CD4-positive, alpha-beta T cell (primary cell): ENCODE measurements around the gene GPC6. TPM values are rescaled to one million over a fixed set of nuclear protein-coding genes. Genes with fewer than 3 reads are reported as not detected.

Experiments
- ATAC-seq: fragments of 200-7000 bp; cut with Tn5 transposase; one replicate; pipeline ENCODE4 v1.10.0; 2022; ENCODE audit warnings: mild to moderate bottlenecking; ENCODE audit not compliant: poor library complexity
- CTCF ChIA-PET: fragments of 350-600 bp; sonication (Branson Sonifier 250); formaldehyde crosslinking; loops from one replicate; lab custom pipeline; 2021; ENCODE audit warnings: antibody characterized with exemption, inconsistent platforms; lab: Charles Lee
- POLR2A ChIA-PET: fragments of 350-600 bp; sonication (Branson Sonifier 250); formaldehyde crosslinking; loops from one replicate; lab custom pipeline; 2021; ENCODE audit warnings: antibody characterized with exemption, inconsistent platforms; lab: Charles Lee
- DNase-seq, 14 experiments: peaks; one replicate each; pipeline ENCODE4 v3.0.0-alpha.2; 2013 to 2020; ENCODE audit warnings: mixed read lengths in 2 of 14
- H3K27ac ChIP-seq, 2 donors: one replicate each; pipeline versions ENCODE4 v1.5.1 to v1.7.0; 2013; ENCODE audit warnings: low read length in 2 of 2, low read depth in 1 of 2, mild to moderate bottlenecking in 1 of 2
- H3K27me3 ChIP-seq, 2 experiments: 1 replicate in 1 of 2; 2 replicates in 1 of 2; pipeline versions ENCODE4 v1.6.1 to v1.7.0; 2013; ENCODE audit warnings: low read length in 2 of 2, control low read depth in 1 of 2, mild to moderate bottlenecking in 1 of 2, moderate library complexity in 1 of 2; ENCODE audit not compliant: insufficient read depth in 2 of 2, control insufficient read depth in 1 of 2
- H3K36me3 ChIP-seq: one replicate; pipeline ENCODE4 v1.6.1; 2013; ENCODE audit warnings: low read length, control low read depth; ENCODE audit not compliant: insufficient read depth
- H3K4me1 ChIP-seq: one replicate; pipeline ENCODE4 v1.6.1; 2013; ENCODE audit warnings: low read length, control low read depth; ENCODE audit not compliant: insufficient read depth
- H3K4me3 ChIP-seq: one replicate; pipeline ENCODE4 v1.5.1; 2013; ENCODE audit warnings: mild to moderate bottlenecking, low read length, moderate library complexity
- H3K9me3 ChIP-seq, 2 experiments: 1 replicate in 1 of 2; 2 replicates in 1 of 2; pipeline versions ENCODE4 v1.6.1 to v1.7.0; 2013; ENCODE audit warnings: low read length in 2 of 2, mild to moderate bottlenecking in 2 of 2, control low read depth in 1 of 2, moderate library complexity in 1 of 2; ENCODE audit not compliant: control insufficient read depth in 1 of 2, insufficient read depth in 1 of 2
- H3K27ac Mint-ChIP-seq: one replicate; pipeline ENCODE4 v1.8.0; 2020; ENCODE audit warnings: mixed read lengths
- H3K27me3 Mint-ChIP-seq: one replicate; pipeline ENCODE4 v1.8.0; 2021; ENCODE audit warnings: mixed read lengths
- H3K36me3 Mint-ChIP-seq: one replicate; pipeline ENCODE4 v1.8.0; 2021; ENCODE audit warnings: low read depth, mixed read lengths
- H3K4me1 Mint-ChIP-seq: one replicate; pipeline ENCODE4 v1.8.0; 2021; ENCODE audit warnings: low read depth, mixed read lengths
- H3K4me3 Mint-ChIP-seq: one replicate; pipeline ENCODE4 v1.8.0; 2020; ENCODE audit warnings: mild to moderate bottlenecking, mixed read lengths
- H3K9me3 Mint-ChIP-seq: one replicate; pipeline ENCODE4 v1.8.0; 2020; ENCODE audit warnings: mixed read lengths
- intact Hi-C, 2 experiments: fragments of 100-400 bp; cut with DNase I in 1 of 2; cut with micrococcal nuclease in 1 of 2; formaldehyde crosslinking; loops; one replicate each; pipeline versions ENCODE4 v1.15.1 to v1.9.0; 2023 to 2025; cut with DNase I, micrococcal nuclease
- total RNA-seq, 174 experiments: library from RNA in 2 of 174; stranded (reverse) in 2 of 174; gene quantifications; one replicate each; pipeline ENCODE4 v1.2.3 and lab custom pipeline; 2021 to 2026
- TF ChIP-seq, protein P1 (sequence below): fragments of 200-600 bp; IDR thresholded peaks from one replicate; pipeline ENCODE4 v1.8.0; 2022; ENCODE audit warnings: antibody characterized with exemption, mild to moderate bottlenecking

GPC6 gene
- total RNA-seq, 2 experiments from 2014 or later: not detected

DNA sequence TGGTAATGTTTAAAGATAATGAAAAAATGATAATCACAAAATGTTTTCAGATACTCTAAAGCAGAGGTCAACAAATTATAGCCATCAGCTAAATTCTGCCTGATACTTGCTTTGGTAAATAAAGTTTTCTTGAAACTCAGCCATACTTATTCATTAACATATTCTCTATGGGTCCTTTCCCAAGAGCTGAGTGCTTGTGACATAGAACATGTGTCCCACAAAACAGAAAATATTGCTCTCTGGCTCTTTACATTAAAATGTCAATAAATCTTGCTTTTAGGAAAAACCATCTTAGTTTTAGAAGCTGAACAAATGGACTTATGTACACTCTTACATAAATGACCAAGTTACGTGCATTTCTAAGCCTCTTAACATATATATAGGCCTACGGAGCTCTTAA is 945.8 kb downstream of the GPC6 start:
- H3K4me1 ChIP-seq: no peaks in the 10 kb centered on the region
- TF ChIP-seq, protein P1, sequence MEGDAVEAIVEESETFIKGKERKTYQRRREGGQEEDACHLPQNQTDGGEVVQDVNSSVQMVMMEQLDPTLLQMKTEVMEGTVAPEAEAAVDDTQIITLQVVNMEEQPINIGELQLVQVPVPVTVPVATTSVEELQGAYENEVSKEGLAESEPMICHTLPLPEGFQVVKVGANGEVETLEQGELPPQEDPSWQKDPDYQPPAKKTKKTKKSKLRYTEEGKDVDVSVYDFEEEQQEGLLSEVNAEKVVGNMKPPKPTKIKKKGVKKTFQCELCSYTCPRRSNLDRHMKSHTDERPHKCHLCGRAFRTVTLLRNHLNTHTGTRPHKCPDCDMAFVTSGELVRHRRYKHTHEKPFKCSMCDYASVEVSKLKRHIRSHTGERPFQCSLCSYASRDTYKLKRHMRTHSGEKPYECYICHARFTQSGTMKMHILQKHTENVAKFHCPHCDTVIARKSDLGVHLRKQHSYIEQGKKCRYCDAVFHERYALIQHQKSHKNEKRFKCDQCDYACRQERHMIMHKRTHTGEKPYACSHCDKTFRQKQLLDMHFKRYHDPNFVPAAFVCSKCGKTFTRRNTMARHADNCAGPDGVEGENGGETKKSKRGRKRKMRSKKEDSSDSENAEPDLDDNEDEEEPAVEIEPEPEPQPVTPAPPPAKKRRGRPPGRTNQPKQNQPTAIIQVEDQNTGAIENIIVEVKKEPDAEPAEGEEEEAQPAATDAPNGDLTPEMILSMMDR: no peak
- H3K27me3 ChIP-seq: no peaks in the 10 kb centered on the region
- no peak for DNase-seq
- no peak overlapping the region for H3K4me3 ChIP-seq
- CTCF ChIA-PET: interaction anchor here (1.1 kb wide), 1 partner anchor 34 kb away, joined by 3 read pairs; no protein-coding TSS in a partner anchor
- Mint-ChIP-seq H3K4me1 (no peaks in the 10 kb centered on the region), H3K9me3 (no peaks in the 10 kb centered on the region), H3K4me3 (no peak overlapping the region), H3K27ac (no peak overlapping the region), H3K27me3 (peaks cover 25% of the 10 kb centered on the region), H3K36me3 (no peaks in the 10 kb centered on the region)
- H3K27ac ChIP-seq: no peak overlapping the region
- no peaks in the 10 kb centered on the region for H3K9me3 ChIP-seq
- intact Hi-C loops: no loop called here
- no peak for ATAC-seq
- POLR2A ChIA-PET: no interaction called here
- H3K36me3 ChIP-seq: no peaks in the 10 kb centered on the region

DNA sequence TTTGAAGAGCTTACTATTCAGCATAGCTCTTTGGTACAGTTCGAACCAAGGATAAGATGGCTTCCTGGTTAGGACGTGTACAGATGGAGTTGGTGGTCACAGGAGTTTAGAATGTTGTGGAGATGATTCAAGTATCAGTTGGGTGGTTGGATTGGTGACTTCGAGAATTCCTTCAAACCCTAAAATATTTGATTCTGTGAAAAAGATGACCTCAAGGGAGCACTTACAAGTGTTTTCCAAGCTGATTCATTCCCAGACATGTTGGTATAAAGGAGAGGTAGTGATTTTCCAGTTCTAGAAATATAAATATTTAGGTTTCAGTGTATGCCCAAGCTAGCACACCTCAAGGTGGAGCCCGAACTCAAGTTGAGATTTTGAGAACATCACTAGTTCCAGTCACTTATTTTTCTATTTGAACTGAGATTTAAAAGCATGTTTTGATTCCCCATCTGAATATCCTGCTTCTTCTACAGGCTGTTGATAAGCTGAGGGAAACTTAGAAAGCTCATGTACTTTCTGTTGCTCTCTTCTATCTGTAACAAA is 946.8 kb downstream of the GPC6 start:
- H3K36me3 Mint-ChIP-seq: no peaks in the 10 kb centered on the region
- Histone ChIP-seq H3K4me1 (no peaks in the 10 kb centered on the region), H3K4me3 (no peak overlapping the region), H3K36me3 (no peaks in the 10 kb centered on the region), H3K9me3 (no peaks in the 10 kb centered on the region), H3K27ac (no peak overlapping the region), H3K27me3 (no peaks in the 10 kb centered on the region)
- no peak overlapping the region for H3K27ac Mint-ChIP-seq
- TF ChIP-seq, protein P1: no peak
- H3K27me3 Mint-ChIP-seq: peaks cover 25% of the 10 kb centered on the region
- no peak for ATAC-seq
- peaks cover 4% of the 10 kb centered on the region for H3K4me1 Mint-ChIP-seq
- no peak overlapping the region for H3K4me3 Mint-ChIP-seq
- ChIA-PET CTCF (interaction anchor here (1.1 kb wide), 1 partner anchor 35 kb away, joined by 3 read pairs; no protein-coding TSS in a partner anchor), POLR2A (no interaction called here)
- no peak for DNase-seq
- intact Hi-C loops: no loop called here
- no peaks in the 10 kb centered on the region for H3K9me3 Mint-ChIP-seq

DNA sequence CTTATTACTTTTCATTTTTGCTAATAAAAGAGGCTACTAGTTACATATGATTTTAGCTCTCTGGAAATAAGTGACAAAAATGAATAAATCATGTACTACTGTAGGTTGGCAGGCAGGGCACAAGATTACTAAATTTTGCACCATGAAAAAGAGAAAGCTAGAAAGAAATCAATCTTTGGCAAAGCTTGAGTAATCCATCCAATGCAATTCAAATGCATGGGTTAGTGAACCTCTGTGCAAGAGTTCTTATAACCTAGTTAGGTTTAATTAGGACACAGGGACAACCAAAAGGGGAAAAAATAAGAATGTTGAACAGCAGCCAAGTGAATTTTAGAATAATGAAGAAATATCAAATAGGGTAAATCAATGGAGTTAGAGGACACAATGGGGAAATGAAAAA is 947.4 kb downstream of the GPC6 start:
- ChIA-PET CTCF (interaction anchor here (1.2 kb wide), 1 partner anchor 12 kb away, joined by 3 read pairs; no protein-coding TSS in a partner anchor), POLR2A (no interaction called here)
- TF ChIP-seq, protein P1: no peak
- intact Hi-C loops: no loop called here
- no peaks in the 10 kb centered on the region for H3K9me3 ChIP-seq
- H3K27me3 ChIP-seq: no peaks in the 10 kb centered on the region
- Mint-ChIP-seq H3K4me3 (no peak overlapping the region), H3K27me3 (peaks cover 25% of the 10 kb centered on the region), H3K27ac (no peak overlapping the region), H3K4me1 (peaks cover 10% of the 10 kb centered on the region), H3K36me3 (no peaks in the 10 kb centered on the region), H3K9me3 (no peaks in the 10 kb centered on the region)
- no peak overlapping the region for H3K4me3 ChIP-seq
- no peak for DNase-seq
- no peak for ATAC-seq
- H3K27ac ChIP-seq: no peak overlapping the region
- H3K36me3 ChIP-seq: no peaks in the 10 kb centered on the region
- peaks cover 3% of the 10 kb centered on the region for H3K4me1 ChIP-seq
